ENCODE data around the gene NIPAL4.

DNA sequence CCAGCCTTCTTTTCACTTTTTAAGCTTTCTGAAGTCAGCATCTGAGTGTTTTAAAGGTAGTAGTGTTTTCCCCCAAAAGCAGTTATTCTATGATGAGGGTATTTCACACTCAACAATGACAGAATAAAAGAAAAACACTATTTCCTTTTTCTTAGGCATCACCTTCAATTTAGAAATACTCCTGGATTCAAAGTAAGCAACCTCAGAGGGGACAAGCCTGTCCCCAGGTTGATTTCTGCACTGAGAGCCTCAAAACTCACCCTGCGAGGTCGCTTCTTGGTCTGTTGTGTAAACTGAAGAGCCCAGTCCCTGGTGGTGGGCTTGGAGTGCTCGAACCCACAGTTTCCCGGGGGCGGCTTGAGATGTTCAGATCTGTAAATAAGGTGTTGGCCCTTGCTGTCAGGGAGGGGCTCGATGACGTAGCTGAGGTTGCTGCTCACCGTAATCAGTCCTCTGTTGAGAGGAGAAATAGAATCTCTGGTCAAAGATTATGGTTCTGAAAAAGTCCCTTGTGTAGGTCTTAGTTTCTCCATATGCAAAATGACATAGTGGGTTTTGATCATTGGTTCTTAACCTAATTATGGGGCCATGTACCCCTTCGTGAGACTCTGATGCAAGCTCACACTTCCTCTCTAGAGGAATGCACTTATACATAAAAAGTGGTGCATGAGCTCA lies 59.7 kb downstream of the NIPAL4 start:
- TF ChIP-seq, protein P1, sequence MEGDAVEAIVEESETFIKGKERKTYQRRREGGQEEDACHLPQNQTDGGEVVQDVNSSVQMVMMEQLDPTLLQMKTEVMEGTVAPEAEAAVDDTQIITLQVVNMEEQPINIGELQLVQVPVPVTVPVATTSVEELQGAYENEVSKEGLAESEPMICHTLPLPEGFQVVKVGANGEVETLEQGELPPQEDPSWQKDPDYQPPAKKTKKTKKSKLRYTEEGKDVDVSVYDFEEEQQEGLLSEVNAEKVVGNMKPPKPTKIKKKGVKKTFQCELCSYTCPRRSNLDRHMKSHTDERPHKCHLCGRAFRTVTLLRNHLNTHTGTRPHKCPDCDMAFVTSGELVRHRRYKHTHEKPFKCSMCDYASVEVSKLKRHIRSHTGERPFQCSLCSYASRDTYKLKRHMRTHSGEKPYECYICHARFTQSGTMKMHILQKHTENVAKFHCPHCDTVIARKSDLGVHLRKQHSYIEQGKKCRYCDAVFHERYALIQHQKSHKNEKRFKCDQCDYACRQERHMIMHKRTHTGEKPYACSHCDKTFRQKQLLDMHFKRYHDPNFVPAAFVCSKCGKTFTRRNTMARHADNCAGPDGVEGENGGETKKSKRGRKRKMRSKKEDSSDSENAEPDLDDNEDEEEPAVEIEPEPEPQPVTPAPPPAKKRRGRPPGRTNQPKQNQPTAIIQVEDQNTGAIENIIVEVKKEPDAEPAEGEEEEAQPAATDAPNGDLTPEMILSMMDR (conservative IDR thresholded peaks at IDR 0.05; ENCODE audit: low read depth, low read length): no peak
- TF ChIP-seq EZH2 (IDR thresholded peaks at IDR 0.05; ENCODE audit: borderline replicate concordance, low read depth, low read length, poor library complexity, severe bottlenecking): no peak

Data from A673 (cell line).